Adrenal gland (tissue), 5 donors: ENCODE measurements around the gene KCNA10.
"Not testable (repeated sequence)": the region's sequence is repeated elsewhere in the genome, so short reads cannot be mapped to it uniquely, and the experiment has no call there.

Experiments
- CTCF ChIP-seq, 6 experiments: fragments of 450-650 bp in 4 of 6; fragments of 200-600 bp in 2 of 6; sonication (generic) in 1 of 6; IDR thresholded peaks; 1 replicate in 5 of 6; 2 replicates in 1 of 6; pipeline versions ENCODE4 v1.5.1 to v1.8.0; 2016 to 2021; ENCODE audit warnings: antibody characterized with exemption in 6 of 6, mild to moderate bottlenecking in 2 of 6, moderate library complexity in 1 of 6
- POLR2A ChIP-seq, 2 donors: fragments of 450-650 bp; IDR thresholded peaks; one replicate each; pipeline ENCODE4 v1.6.1; 2017; ENCODE audit warnings: antibody characterized with exemption in 2 of 2, mild to moderate bottlenecking in 2 of 2, moderate library complexity in 1 of 2
- donor health status: DM: no; HTN: no; CAD: no.

DNA sequence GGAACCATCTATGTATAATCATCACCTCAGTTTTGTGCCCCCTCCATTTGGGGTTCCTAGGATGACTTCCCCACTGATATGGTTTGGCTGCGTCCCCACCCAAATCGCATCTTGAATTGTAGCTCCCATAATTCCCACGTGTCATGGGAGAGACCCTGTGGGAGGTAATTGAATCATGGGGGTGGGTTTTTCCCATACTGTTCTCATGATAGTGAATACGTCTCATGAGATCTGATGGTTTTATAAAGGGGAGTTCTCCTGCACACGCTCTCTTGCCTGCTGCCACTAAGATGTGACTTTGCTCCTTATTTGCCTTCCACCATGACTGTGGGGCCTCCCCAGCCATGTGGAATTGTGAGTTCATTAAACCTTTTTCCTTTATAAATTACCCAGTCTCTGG lies 8.1 kb downstream of the KCNA10 start:
- not testable (repeated sequence) for TF ChIP-seq CTCF, POLR2A (IDR thresholded peaks at IDR 0.05)
